IPS DF 19.7 (cell line): ENCODE results near the gene SEC22A.
"Not testable (repeated sequence)": the region's sequence is repeated elsewhere in the genome, so short reads cannot be mapped to it uniquely, and the experiment has no call there.

Experiments
- DNase-seq: peaks from one replicate; pipeline ENCODE4 v3.0.0-alpha.2; 2013; ENCODE audit warnings: low read depth, low spot score

The SEC22A gene

DNA sequence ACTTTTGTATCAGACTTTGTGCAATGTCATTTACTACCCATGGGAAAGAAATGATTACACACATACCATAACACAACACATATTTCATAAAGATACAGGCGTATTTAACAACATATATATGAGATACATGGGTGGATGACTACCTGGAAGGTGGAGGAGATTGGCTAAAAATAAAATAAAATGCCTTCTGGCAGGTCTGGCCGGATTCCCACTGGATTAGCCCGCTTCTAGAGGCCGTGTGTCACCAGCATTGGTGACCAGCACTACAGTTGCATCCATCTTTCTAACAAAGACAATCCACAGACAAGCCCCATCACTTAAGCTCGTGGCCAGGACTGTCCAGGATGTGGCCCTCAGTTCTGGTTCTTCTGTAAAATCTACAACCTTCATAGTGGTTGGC lies 21.0 kb upstream of the SEC22A start:
- no peak for DNase-seq

DNA sequence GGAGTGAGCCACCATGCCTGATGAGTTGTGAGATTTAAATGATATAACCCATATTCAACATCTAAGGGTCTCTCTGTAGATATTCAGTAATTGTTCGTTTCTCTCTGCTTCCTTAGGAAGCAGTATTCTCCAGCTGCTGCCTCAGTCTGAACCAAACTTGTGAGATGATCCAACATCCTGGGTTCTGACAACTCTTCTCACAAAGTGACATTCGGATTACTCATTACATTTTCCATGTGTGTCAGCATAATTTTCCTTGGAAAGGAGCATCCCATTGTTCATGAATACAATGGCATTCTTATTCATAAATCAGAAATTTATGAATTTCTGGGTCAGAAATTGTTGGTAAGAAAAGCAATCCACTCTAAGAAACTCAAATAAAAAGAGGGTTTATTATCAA lies 15.0 kb upstream of the SEC22A start:
- DNase-seq, result no peak

DNA sequence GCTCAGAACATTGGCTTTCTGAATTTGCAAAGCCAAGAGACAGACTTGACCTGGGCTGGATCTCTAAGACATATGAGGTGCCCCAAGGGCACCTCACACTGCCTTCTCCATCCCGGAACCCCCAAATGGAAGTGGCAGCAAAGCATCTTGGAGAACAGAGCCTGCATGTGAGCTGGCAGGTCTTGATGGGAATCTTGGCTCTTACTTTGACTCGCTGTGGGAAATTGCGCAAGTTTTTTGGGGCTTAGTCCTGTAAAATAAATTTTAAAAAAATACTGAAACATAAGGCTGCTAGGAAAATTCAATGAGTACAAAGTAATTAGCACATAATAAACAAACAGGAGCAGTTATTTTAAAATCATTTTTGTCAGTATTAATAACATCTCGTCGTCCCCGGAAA lies 13.7 kb upstream of the SEC22A start:
- no peak for DNase-seq

DNA sequence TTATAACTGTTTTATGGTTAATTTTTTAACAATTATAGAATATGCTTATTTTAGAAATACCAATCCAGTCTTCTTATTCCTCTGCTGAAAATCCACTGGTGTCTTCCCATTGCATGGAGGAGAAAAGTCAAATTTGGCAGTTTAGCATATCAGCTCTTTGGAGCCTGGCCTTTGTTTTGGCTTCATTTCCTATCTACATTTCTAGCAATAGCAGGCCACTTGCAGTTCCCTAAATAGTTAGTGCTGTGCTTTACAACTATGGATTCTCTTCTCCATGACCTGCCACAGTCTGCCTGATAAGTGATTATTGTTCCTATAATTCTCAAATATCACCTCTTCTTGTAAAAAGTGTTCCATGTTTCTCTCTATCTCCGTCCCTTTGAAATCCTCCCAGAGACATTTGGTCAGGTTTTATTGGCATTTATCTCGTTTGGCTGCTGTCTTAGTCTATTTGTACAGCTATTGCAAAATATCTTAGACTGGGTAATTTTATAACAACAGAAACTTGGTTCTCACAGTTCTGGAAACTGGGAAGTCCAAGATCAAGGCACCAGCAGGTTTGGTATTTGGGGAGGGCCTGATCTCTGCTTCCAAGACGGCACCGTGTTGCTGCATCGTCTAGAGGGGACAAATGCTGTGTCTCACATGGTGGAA lies 8.2 kb upstream of the SEC22A start:
- DNase-seq, result no peak

DNA sequence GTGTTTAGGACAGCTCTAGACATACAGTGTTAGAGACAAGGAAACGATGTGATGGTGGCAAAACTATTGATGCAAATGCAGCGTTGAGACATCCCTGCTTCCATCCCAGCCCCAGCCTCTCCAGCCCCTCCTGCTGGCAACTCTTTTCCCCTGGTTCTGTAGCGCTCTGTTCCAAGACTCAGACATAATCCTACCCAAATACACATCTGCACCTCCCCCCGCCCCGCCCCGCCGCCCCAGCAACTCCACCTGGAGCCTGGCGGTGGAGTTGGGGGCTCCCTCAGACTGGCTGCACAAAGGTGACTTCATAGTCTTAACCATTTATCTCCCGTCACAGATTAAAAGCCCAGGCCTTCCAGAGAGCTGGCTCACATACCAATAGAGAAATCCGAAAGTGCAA lies 7.2 kb upstream of the SEC22A start:
- peak; percentile 42 for DNase-seq

DNA sequence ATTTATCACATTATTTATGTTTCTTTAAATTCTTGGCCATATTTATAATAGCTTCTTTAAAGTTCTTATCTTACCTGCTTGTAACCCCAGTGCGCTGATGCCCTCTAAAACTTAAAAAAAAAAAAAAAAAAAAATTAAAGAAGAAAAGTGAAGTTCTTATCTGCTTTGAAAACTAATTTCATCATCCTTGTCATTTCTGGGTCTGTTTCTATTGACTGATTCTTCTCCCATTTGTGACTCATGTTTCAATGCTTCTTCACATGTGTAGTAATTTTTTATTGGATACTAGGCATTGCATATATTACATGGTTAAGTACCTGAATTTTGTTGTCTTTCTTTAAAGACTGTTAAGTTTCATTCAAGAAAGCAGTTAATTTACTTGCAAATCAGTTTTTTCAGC lies 3.4 kb upstream of the SEC22A start:
- no peak for DNase-seq

DNA sequence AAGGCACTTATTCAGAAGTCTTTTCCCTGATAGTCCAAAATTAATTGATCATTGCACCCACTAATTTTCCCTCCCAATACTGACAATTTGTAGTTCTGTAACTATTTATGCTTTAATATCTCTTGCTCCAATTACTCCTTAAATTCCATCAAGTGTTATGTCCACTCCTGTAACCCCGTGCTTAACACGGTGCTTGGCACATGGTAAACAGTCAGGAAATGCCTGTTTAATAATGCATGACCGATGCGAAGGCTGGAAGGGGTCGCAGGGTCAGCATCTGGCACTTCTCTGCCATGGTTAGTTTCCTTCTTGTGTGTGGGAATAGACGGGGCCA lies 553 bp upstream of the SEC22A start:
- DNase-seq, result no peak

DNA sequence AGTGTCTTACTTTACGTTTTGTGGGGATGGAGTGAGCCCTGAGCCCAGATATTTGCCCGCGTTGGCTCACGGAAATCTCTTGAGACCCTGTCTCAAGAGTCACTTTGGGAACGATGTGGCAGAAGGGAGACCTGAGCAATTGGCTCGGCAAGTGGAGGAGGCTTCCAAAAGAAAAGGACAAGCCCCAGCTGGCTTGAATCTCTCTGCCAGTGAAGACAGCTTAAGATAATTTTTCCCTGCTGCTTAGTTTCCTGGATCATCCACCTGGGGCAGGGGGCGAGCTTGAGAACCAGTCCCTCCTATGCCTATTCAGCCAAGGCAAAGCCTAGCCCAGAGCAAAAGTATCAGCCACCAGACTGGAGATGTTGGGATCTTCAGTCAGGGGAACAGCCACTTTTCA lies 708 bp downstream of the SEC22A start:
- no peak for DNase-seq

DNA sequence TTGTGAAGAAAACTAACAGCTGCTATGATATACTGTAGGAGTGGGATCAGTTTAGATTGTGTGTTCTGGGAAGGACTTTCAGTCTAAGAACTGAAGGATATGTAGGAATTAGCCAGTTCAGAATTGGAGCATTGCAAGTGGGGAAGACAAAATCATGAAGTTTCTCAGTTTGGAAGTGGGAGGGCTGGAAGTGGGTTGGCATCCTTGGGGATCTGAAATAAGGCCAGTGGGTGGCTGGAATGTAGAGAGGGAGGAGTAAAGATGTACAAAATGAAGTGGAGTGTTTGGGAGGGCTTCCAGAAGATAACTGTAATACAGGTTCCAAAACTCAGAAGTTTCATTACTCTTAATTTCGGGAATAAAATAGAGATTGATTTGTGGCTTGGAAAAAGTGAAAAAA lies 17.2 kb downstream of the SEC22A start:
- no peak for DNase-seq

DNA sequence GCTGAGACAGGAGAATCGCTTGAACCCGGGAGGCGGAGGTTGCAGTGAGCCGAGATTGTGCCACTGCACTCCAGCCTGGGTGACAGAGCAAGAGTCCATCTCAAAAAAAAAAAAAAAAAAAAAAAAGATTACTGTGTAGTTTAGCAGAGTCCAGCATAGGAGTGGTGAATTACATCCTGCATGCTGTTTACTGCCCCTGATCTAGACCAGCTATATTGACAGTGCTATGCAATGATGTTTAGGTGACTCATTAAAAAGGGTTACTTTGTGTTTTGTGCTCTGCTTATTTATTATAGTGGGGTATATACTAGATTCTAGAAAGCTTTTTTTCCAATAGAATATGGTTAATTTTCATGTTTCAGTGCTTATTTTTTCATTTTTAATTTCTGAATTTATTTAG lies 19.6 kb downstream of the SEC22A start:
- not testable (repeated sequence) for DNase-seq

DNA sequence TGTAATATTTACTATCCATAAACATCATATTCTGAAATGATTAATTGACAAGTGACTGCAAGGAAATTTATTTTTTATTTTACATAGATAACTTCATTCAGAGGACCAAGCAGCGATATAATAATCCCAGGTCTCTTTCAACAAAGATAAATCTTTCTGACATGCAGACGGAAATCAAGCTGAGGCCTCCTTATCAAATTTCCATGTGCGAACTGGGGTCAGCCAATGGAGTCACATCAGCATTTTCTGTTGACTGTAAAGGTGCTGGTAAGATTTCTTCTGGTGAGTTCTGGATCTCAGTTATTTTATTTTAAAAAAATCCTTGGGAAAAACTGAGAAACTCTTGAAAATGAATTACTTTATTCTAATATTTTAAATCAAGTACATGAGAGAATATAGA lies 23.3 kb downstream of the SEC22A start:
- DNase-seq, result no peak

DNA sequence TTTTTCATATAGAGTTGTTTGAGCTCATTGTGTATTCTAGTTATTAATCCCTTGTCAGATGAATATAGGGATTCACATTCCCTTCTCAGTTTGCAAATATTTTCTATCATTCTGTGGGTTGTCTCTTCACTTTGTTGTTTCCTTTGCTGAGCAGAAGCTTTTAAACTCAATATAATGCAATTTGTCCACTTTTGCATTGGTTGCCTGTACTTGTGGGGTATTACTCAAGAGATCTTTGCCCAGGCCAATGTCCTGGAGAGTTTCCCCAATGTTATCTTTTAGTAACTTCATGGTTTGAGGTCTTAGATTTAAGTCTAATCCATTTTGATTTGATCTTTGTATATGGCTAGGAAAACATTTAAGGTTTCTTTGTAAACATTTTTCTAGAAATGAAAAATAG lies 24.8 kb downstream of the SEC22A start:
- no peak for DNase-seq

DNA sequence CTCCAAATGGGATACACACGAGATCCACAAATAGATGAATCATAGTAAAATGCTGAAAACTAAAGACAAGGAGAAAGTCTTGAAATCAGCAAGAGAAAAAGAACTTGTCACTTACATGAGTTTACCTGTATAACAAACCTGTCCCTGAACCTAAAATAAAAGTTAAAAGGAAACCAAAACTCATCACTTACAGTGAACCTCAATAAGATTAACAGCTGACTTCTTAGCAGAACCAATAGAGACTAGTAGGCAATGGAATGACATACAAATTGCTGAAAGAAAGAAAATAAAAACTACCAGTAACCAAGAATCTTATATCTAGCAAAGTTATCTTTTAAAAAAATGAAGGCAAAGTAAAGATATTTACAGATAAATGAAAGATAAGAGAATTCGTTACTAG lies 27.4 kb downstream of the SEC22A start:
- DNase-seq, result no peak

DNA sequence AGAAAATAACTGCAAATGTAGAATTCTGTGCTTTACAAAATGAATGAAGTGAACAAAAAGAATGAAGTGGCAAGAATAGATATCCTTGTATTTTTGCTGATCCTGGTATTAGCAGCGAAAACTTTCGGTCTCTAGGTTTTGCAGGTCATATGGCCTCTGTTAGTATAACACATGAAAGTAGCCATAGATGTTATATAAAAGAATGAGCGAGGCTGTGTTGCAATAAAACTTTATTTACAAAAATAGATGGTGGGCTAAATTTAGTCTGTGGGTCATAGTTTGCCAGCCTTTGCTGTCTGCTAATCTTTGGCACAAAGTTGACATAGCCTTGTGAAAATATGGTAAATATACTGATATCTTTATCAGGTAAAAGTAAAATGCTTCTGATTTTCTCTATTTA lies 35.2 kb downstream of the SEC22A start:
- no peak for DNase-seq

DNA sequence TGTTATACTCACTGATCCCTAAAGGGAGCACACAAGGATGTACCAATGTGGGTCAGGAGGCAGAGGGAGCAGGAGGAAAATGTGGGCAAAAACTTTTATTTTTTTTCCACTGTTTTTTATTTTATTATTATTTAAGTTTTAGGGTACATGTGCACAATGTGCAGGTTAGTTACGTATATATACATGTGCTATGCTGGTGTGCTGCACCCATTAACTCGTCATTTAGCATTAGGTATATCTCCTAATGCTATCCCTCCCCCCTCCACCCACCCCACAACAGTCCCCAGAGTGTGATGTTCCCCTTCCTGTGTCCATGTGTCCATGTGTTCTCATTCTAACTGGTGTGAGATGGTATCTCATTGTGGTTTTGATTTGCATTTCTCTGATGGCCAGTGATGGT lies 37.4 kb downstream of the SEC22A start:
- not testable (repeated sequence) for DNase-seq

DNA sequence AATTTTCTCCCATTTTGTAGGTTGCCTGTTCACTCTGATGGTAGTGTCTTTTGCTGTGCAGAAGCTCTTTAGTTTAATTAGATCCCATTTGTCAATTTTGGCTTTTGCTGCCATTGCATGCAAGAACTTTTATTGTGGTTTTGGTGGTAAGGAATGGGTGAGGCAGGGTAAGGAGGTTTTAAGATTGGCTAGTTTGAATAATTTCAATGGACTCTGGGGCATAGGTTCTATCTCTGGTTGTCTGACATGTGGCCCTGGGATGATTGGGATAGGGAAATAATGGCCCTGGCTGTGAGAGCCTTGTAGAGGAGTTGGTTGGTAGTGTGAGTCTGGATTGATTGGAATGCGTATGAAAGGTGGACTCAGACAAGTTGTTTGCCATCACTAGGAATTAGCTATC lies 38.0 kb downstream of the SEC22A start:
- DNase-seq, result no peak

DNA sequence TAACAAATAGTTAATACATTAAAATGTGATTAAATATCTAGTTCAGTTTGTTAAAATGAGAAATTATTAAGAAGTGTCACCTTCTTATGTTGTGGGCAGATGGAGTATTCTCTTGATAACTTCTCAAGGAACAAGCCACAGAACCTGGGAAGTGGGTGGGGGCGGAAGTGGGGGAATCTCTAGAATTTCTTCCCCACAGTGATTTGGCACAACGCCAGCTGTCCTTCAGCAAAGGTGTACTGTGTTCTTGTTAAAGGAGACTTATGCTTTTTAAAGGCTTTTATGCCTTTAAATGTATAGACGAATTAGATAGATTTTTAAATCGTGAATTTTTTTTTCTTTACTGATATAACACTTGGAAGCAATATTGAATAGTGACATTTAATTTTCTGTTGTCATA lies 42.4 kb downstream of the SEC22A start:
- DNase-seq, result no peak

DNA sequence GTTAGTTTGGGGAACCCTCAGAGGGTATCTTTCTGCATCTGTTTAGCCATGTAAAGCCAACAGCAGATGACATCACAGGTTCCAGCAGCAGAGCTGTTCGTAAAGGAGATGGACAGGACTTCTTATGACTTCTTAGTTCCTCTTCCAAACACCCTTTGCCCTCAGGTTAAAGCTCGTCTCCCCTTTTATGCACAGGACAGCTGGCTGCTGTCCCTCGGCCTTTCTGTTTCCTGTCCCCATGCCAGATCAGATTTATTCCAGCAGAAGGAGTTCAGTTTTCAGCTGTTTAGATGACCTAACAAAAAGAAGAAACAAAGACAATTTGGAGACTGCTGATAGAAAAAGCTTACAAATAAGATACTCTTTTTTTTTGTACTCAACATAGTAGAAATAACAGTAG lies 45.1 kb downstream of the SEC22A start:
- DNase-seq, result no peak

DNA sequence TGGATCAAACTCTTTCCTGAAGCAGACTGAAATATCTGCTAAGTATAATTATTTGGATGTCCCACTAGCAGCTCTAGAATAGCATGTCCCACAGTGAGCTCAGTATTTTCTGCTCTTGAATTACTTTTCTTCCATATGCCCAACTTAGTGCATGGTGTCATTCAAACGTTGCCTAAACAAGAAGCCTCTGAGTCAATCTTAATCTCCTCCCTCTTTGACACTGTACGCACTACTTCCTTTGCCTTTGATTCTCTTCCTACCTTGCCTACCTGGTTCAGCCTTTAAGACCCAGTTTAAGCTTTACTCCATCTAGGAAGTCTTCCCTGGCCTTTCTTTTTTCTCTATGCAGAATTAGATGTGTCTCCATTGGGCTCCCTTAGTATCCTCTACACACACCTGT lies 54.5 kb downstream of the SEC22A start:
- no peak for DNase-seq

DNA sequence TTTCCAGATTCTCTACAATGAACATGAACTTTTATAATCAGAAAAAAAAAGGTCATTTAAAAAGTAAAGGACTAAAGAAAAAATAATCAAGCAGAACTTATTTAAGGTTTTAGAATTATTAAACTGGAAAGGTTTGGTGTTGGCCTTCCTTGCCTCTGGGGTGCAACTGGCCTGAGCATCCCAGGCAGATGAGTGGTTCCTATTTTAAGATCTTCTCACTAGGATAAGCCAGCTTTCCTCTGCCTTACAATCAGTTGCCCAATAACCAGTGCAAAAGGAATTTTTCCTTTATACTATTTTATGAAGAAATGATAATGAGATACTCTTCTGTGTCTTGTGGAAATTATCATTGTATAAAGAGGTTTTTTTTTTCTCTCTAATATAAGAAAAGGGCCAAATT lies 56.6 kb downstream of the SEC22A start:
- DNase-seq, result no peak

DNA sequence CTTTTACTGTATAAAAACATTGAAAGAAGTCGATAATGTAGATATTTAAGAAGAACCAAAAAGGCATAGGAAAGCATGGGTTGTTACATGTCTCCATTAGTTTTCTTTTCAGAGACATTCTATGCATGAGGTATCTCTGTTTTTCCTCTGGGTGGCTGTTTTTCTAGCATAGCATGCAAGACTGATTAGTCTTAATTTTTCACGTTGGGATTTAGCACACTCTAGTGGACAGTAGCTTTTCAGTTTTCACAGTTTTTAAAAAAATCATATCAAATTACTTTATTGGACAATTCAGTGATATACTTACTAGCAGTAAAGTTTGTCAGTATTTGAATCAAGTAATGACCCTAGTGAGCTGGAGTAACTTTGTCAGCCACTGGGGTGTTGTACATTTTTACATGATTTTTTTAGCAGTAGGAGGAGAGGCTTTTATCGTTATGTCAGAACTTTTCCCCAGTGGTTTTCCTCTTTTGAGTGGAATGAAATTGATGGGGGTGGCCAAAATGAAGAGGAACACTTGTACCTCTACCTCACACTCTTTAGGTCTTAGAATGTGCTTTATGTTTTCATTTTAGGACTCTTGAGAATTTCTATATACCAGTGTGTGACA lies 57.2 kb downstream of the SEC22A start:
- DNase-seq, result no peak

DNA sequence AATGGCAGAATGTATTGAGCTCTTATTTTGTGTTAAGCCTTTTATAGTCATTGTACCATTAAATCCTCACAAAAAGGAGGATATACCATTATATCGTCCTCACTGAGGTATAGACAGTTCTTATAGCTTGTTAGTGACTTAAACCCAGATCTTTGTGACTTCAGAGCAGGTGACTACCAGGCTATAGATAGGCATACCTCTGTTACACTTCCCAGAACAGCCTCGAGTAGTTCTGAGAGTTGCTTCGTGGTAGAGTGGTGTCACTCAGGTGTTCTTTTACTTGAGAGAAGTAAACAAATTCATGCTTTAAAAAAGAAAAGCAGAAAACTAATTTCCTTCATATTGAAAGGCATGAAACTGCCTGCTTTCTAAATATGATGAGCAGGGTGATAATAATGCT lies 59.9 kb downstream of the SEC22A start:
- DNase-seq, result no peak

DNA sequence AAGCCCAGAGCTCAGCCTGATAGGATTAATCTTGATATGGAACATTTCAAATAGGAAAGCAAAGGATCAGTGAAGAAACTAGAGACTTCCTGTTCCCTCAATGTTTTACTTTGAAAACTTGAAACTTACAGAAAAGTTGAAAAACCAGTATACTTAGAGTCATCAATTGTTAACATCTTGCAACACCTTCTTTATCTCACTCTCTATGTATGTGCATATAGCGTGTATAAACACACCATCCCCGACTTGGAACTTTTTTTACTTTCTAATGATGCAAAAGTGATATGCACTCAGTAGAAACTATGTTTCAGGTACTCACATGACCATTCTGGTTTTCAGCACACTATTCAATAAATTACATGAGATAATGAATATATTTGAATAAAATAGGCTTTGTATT lies 60.5 kb downstream of the SEC22A start:
- no peak for DNase-seq

DNA sequence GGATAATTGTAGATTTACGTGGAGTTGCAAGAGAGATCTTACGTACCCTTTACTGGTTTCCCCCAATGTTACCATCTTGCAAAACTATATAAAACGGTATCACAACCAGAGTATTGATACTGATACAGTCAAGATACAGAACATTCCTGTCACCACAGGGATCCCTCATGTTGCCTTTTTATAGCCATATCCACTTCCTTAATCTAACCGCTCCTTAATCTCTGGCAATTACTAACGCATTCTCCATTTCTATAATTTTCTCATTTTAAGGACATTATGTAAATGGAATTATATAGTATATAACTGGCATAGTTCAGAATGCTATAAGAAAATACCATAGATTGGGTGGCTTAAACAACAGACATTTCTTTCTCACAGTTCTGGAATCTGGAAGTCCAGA lies 61.1 kb downstream of the SEC22A start:
- no peak for DNase-seq
